ENCODE measurements around the gene ALPK3.

- TF ChIP-seq CTCF (IDR thresholded peaks at IDR 0.05) (no peak), POLR2A (IDR thresholded peaks at IDR 0.05) (no peak), POLR2AphosphoS5 (IDR thresholded peaks at IDR 0.05) (no peak), EP300 (IDR thresholded peaks at IDR 0.05) (no peak)
Observed at GRCh38 chr15:84804005-84804900, 12.9 kb upstream of the ALPK3 start.

Measured in stomach (tissue), 4 donors.